Large intestine (tissue), 3 donors: ENCODE data around the gene ARHGEF33. TPM values are rescaled to one million over a fixed set of nuclear protein-coding genes. Genes with fewer than 3 reads are reported as not detected.
"Not testable (repeated sequence)": the region's sequence is repeated elsewhere in the genome, so short reads cannot be mapped to it uniquely, and the experiment has no call there.

Experiments used
- DNase-seq, 2 donors: peaks; one replicate each; pipeline versions ENCODE4 v3.0.0 to v3.0.0-alpha.2; 2013
- H3K27ac ChIP-seq: one replicate; pipeline ENCODE4 v1.5.1; 2013; ENCODE audit warnings: low read length
- H3K27me3 ChIP-seq: 2 replicates; pipeline ENCODE4 v1.6.1; 2013; ENCODE audit warnings: low read length; ENCODE audit not compliant: control insufficient read depth, insufficient read depth
- H3K36me3 ChIP-seq: 2 replicates; pipeline ENCODE4 v1.6.1; 2013; ENCODE audit warnings: low read length; ENCODE audit not compliant: control insufficient read depth, insufficient read depth
- H3K4me1 ChIP-seq: one replicate; pipeline ENCODE4 v1.6.1; 2013; ENCODE audit warnings: low read length; ENCODE audit not compliant: control insufficient read depth, insufficient read depth
- H3K4me3 ChIP-seq: one replicate; pipeline ENCODE4 v1.5.1; 2013; ENCODE audit warnings: low read length
- H3K9me3 ChIP-seq: one replicate; pipeline ENCODE4 v1.6.1; 2013; ENCODE audit warnings: mild to moderate bottlenecking, low read depth, low read length, moderate library complexity; ENCODE audit not compliant: control insufficient read depth
- WGBS: methylation state at CpG from one replicate; pipeline ENCODE4 v1.1.5; 2013; ENCODE audit warnings: low lambda C conversion rate; ENCODE audit not compliant: insufficient coverage; 5-methylcytosine and 5-hydroxymethylcytosine counted together
- polyA plus RNA-seq: library from polyadenylated mRNA; unstranded; fragments of 120-200 nt; gene quantifications from one replicate; pipeline ENCODE4 v1.2.1, GENCODE V29; 2013

ARHGEF33 gene
- polyA plus RNA-seq, 1 donor, result 0.87 TPM

GRCh38 chr2:38936516-38936915, 46.8 kb downstream of the ARHGEF33 start:
- H3K27ac ChIP-seq, H3K4me1 ChIP-seq, H3K36me3 ChIP-seq, H3K9me3 ChIP-seq, DNase-seq, H3K27me3 ChIP-seq, H3K4me3 ChIP-seq: not testable (repeated sequence)
- WGBS, result no CpG with 5 or more reads among the region's 6 CpGs

DNA sequence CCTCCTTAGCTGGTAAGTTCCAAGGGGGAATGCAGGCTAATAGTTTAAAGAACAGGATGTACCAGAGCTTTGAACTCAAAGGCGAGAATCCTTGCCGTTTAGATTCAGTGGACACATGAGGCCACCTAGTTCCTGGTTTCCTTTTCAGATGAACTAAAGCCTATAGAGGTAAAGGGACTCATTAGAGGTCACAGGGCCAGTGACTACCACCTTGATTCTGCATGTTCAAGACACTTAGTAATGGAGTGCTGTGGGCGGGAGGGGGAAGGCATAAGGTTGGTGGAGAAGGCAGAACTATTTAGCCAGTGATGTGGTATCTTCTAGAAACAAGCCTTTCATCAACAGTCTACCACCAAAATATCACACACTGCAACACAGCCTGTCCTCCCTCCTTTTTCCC, 47.9 kb downstream of the ARHGEF33 start:
- H3K27ac ChIP-seq, result no peak overlapping the region
- H3K27me3 ChIP-seq, result no peaks in the 10 kb centered on the region
- no peaks in the 10 kb centered on the region for H3K4me1 ChIP-seq
- WGBS, result no CpG with 5 or more reads among the region's 3 CpGs
- no peak overlapping the region for H3K4me3 ChIP-seq
- no peaks in the 10 kb centered on the region for H3K9me3 ChIP-seq
- H3K36me3 ChIP-seq, result no peaks in the 10 kb centered on the region
- DNase-seq, result no peak

GRCh38 chr2:38940746-38941145, 51.1 kb downstream of the ARHGEF33 start:
- Histone ChIP-seq H3K27me3 (no peaks in the 10 kb centered on the region), H3K4me1 (no peaks in the 10 kb centered on the region), H3K9me3 (no peaks in the 10 kb centered on the region), H3K4me3 (no peak overlapping the region), H3K36me3 (no peaks in the 10 kb centered on the region), H3K27ac (no peak overlapping the region)
- DNase-seq, result no peak
- no CpG with 5 or more reads among the region's 1 CpG for WGBS

DNA sequence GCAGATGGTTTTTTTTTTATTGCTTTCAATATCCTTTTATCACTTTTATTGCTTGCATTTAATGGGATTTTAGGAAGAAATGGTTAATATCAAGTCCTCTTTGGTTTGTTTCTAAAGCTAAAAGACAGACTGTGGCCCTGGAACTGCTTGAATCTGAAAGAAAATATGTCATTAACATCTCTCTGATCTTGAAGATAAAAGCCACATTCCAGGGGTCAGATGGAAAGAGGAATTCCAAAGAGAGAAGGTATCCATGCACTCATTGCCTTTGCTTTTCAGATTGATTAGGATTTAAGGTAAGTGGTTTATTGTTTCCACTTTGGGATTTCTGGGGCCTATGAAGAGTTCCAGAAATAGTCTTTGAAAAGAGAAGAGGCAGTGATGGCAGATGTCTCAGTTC, 54.1 kb downstream of the ARHGEF33 start:
- no peaks in the 10 kb centered on the region for H3K36me3 ChIP-seq
- no peak for DNase-seq
- H3K27me3 ChIP-seq, result no peaks in the 10 kb centered on the region
- H3K4me3 ChIP-seq, result no peak overlapping the region
- H3K27ac ChIP-seq, result no peak overlapping the region
- H3K9me3 ChIP-seq, result no peaks in the 10 kb centered on the region
- H3K4me1 ChIP-seq, result no peaks in the 10 kb centered on the region

DNA sequence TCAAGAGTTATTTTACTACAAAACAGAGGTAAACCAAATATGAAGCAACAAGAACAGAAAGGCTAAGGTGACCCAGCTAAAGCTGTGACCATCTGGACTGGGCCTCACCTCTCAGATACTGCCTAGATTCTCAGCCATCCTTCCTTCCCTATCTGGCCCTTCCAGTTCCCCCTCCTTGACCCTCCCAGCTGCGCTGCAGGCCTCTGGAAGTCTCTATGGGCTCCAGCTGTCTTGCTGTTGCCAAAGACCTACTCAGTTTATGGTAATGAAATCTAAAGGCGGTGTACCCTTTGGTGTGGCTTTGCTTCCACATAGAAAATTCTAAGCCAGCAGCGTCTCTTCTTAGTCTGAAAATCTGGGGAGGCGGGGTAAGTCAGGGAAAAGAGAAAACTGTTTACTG, 55.7 kb downstream of the ARHGEF33 start:
- DNase-seq, result no peak
- Histone ChIP-seq H3K9me3 (no peaks in the 10 kb centered on the region), H3K36me3 (no peaks in the 10 kb centered on the region), H3K27me3 (no peaks in the 10 kb centered on the region), H3K4me1 (no peaks in the 10 kb centered on the region), H3K4me3 (no peak overlapping the region), H3K27ac (no peak overlapping the region)
- no CpG with 5 or more reads among the region's 4 CpGs for WGBS

DNA sequence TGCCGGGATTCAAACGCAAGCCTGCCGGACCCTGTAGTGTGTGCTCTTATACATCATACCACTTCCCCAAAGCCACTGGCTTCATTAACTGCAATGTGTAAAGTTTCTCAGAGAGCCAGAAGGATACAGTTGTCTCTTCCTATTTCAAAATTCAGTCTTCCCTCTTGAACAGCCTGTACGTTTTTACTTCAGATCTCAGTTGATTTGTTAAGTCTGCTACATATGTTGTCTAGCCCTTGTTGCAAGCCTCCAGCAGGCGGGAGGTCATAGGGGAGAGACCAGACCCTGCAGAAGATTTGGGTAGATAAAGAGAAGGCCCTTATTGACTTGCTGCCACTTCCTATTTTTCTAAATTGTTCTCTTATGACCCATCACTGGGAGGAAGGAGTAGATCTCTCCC, 56.2 kb downstream of the ARHGEF33 start:
- WGBS, result 100% methylated on average over 1 of the region's 5 CpGs
- Histone ChIP-seq H3K27ac (no peak overlapping the region), H3K9me3 (no peaks in the 10 kb centered on the region), H3K27me3 (no peaks in the 10 kb centered on the region), H3K4me3 (no peak overlapping the region), H3K36me3 (no peaks in the 10 kb centered on the region), H3K4me1 (no peaks in the 10 kb centered on the region)
- no peak for DNase-seq

DNA sequence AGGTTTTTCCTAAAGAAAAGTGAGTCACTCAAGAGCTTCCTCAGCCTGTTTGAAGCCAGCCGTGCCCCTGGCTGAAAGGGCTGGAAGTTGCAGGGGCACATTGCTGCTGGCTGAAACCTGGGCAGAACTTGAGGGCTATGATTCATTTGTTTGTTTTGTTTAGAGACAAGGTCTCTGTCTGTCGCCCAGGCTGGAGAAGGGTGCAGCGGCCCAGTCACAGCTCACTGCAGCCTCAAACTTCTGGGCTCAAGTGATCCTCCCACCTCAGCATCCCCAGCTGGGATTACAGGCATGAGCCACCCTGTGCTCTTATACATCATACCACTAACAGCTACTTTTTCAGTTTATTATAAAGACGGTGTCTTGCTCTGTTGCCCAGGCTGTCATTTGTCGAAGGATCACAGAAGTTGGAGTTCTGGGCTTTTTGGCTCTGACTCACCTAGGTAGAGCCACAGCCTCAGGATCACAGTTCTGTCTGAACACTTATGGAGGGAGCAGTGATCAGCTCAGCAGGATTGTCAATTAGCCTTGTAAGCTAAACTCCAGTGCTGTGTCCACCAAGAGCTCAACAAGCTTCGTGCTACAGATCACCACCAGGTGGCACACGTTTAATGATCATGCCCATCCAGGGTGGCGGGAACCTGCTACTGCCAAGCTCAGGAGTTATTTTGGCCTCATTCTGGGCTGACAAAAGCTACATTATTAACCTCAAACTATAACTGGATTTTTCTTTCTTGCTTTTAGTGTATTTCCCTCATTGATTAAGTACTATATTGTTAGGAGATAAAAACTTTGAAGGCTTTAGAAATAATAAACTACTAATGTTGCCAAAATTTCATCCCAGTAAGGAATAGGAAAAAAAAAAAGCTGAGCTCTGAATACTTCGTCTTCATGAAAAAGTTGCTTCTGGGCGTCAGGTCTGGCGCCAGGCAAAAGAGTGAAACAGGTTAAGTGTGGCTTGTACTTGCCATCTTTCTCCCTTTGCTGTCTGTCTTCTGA, 57.9 kb downstream of the ARHGEF33 start:
- peak; percentile 64 to 65 for DNase-seq
- Histone ChIP-seq H3K4me1 (no peaks in the 10 kb centered on the region), H3K9me3 (no peaks in the 10 kb centered on the region), H3K36me3 (no peaks in the 10 kb centered on the region), H3K27ac (no peak overlapping the region), H3K27me3 (no peaks in the 10 kb centered on the region), H3K4me3 (no peak overlapping the region)
- WGBS, result 83% methylated on average over 5 of the region's 11 CpGs

GRCh38 chr2:38948387-38948882, 58.8 kb downstream of the ARHGEF33 start:
- no CpG with 5 or more reads among the region's 3 CpGs for WGBS
- H3K36me3 ChIP-seq, result no peaks in the 10 kb centered on the region

DNA sequence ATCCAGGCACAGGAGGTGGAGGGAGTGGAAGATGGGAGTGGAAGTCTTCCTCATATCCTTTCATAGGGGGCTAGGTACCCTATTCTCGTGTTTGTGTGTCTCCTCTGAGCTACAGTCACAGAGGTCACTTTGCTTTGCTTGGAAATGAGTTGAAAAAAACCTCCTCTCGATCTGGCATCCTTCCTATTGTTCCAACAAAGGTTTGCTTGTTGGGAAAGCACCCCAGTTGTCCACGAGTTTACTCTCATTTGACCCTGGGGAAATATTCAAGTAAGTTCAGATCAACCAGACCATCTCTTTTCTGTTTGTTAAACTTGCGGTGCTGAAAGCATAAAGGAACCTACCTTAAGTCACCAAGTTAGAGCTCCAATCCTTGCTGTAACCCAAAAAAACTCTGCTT, 59.3 kb downstream of the ARHGEF33 start:
- WGBS, result no CpG with 5 or more reads among the region's 4 CpGs
- H3K4me1 ChIP-seq, result no peaks in the 10 kb centered on the region

More at GRCh38 chr2:38948387-38948882, 58.8 kb downstream of the ARHGEF33 start:
- no peak for DNase-seq
- Histone ChIP-seq H3K4me3 (no peak overlapping the region), H3K9me3 (no peaks in the 10 kb centered on the region), H3K27ac (no peak overlapping the region), H3K27me3 (no peaks in the 10 kb centered on the region), H3K4me1 (no peaks in the 10 kb centered on the region)

DNA sequence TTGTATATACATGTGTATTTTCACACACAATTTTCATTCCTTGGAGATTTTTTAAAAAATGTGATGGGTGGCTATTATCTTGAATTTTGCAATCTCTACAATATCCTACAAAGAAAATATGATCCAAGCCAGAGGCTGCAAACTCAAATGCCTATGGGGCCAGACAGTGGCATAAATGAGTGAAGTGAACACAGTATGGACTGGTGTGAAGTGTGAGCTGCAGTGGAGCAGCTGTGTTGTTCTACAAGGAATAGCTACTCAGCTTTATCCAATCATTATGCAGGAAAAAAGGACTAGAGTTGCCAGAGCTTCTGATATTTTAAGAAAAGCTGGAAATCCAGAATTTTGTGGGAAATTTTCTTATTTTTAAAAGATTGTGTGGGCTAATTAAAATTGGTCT, 62.1 kb downstream of the ARHGEF33 start:
- no peak overlapping the region for H3K27ac ChIP-seq
- no peaks in the 10 kb centered on the region for H3K36me3 ChIP-seq
- no peak overlapping the region for H3K4me3 ChIP-seq
- H3K9me3 ChIP-seq, result no peaks in the 10 kb centered on the region
- H3K4me1 ChIP-seq, result no peaks in the 10 kb centered on the region
- H3K27me3 ChIP-seq, result no peaks in the 10 kb centered on the region
- no peak for DNase-seq

More for the DNA sequence above, 59.3 kb downstream of the ARHGEF33 start:
- Histone ChIP-seq H3K36me3 (no peaks in the 10 kb centered on the region), H3K27ac (no peak overlapping the region), H3K9me3 (no peaks in the 10 kb centered on the region), H3K27me3 (no peaks in the 10 kb centered on the region), H3K4me3 (no peak overlapping the region)
- DNase-seq, result no peak

DNA sequence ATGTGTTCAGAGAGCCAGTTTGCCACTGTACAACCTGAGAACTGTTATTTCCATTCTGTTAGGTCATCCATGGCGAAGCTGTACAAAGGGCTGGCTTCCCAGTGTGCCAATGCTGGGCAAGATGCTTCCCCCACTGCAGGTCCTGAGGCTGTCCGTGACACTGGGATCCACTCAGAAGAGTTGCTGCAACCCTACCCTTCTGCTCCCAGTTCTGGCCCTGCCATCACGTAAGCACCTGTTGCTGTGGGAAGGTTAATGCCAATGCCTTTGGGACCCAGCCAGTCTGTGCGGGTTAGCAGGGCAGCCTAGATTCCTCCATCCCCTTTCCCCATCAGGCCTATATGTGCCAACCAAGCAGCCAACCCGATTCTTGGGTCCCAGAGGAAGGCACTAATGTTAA, 68.3 kb downstream of the ARHGEF33 start:
- peaks cover 4% of the 10 kb centered on the region for H3K4me1 ChIP-seq
- H3K36me3 ChIP-seq, result no peaks in the 10 kb centered on the region
- H3K4me3 ChIP-seq, result no peak overlapping the region
- peaks cover 9% of the 10 kb centered on the region for H3K9me3 ChIP-seq
- peaks cover 12% of the 10 kb centered on the region for H3K27me3 ChIP-seq
- H3K27ac ChIP-seq, result no peak overlapping the region
- WGBS, result no CpG with 5 or more reads among the region's 5 CpGs
- no peak for DNase-seq
